ENCODE data around the gene CGB3.
"Not testable (repeated sequence)": the region's sequence is repeated elsewhere in the genome, so short reads cannot be mapped to it uniquely, and the experiment has no call there.

Gene CGB3

GRCh38 chr19:49024233-49024632 lies at the start of gene CGB3:
TSS of gene CGB3 (minus strand) at chr19:49024333. CDS start at chr19:49023971, 362 bp downstream.
- DNase-seq = not testable (repeated sequence)

- no peak for DNase-seq
These were observed 47.9 kb upstream of the CGB3 start for GRCh38 chr19:49071860-49072547.

- no peak for DNase-seq
These were observed 46.3 kb upstream of the CGB3 start for GRCh38 chr19:49070416-49070815.

GRCh38 chr19:49069026-49069425 lies 44.9 kb upstream of the CGB3 start:
- no peak for DNase-seq

- DNase-seq = no peak
These were observed 43.4 kb upstream of the CGB3 start for GRCh38 chr19:49067554-49067953.

- DNase-seq = no peak
These were observed 41.9 kb upstream of the CGB3 start for GRCh38 chr19:49065905-49066512.

GRCh38 chr19:49064768-49065611 lies 40.9 kb upstream of the CGB3 start, which contains the start of gene NTF4:
TSS of gene NTF4 (minus strand) at chr19:49064818. CDS start at chr19:49061997, 2,821 bp downstream.
- no peak for DNase-seq

- DNase-seq = no peak
These were observed 40.0 kb upstream of the CGB3 start for GRCh38 chr19:49064029-49064629.

GRCh38 chr19:49061445-49061844 lies 37.3 kb upstream of the CGB3 start:
- DNase-seq = no peak

DNA sequence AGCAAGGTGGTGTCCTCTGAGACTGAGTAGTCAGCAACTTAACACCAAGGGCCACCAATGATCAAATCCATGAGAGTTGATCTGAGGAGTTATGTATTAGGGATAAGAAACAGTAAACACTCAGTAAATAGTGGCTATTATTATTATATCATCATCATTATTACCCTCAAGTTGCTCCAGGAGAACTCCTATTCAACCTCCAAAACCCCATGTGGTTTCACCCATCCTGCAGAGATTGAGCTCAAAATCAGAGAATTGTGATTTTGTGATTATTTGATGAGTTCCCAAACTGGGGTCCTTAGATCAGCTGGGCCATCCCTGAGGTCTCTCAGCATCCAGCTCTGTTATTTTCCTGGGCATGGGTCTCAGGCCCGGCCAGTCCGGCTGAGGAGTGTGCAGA lies 36.9 kb upstream of the CGB3 start:
- DNase-seq = no peak

DNA sequence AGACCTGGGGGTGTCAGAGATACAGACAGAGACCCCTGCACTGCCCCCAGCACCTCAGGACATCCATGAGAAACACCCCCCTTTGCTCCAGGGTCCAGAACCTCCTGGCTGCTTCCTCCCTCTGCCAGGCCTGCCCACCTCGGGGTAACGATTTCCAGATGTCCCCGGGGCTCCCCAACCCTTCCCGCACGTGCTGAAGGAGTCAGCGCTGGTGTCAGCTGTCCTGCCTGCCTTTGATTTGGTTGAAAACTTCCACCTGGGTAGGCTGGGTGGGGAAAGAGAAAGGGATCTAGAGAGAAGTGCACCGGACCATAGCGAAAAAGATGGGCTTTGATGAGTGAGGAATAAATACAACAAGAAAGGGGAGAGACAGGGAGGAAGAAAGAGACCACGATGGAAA lies 34.9 kb upstream of the CGB3 start:
- no peak for DNase-seq

DNA sequence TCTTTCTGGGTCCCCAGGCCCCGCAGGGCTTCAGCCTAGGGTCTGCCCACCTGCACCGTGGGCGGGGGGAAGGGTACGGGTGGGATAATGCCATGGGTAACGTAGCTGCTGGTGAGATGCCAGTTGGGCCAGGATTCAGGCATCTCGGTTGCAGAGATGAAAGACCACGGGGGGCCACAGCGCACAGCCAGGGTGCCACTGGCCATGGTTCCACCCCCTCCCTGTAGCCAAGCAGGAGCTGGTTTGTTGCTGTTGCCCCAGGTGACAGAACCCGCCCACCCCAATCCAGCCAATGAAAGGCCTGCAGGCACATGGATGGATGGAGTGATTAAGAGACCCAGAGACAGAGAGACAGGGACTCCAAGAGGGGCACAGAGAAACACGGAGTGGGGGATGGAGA lies 34.4 kb upstream of the CGB3 start:
- DNase-seq = no peak

DNA sequence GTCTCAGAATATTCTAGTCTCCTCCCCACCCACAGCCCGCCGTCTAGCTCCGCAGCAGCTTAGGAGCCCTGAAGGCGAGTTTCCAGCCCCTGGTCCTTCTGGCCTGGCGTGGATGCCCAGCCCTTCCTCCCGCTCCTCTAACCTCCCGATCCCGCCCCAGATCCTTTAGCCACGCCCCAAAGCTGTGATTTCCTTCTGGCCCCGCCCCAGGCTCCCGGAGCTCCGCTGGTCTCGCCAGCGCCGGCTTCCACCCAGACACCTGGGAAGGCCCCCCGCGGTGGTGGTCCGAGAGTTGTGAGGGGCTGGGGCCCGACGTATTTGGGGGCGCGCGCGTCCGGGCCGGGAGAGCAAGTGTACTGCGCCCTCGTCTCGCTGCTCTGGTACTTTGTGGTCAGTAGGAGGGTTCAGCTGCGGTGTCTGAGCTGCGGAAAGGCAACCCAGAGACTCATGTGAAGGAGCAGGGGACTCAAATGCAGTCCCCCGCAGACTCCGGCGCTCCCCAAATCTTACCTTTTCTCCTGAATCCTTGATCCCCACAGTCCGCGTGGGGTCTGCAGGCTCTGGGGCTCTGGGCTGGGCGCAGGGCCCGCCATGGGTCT lies 33.6 kb upstream of the CGB3 start, which contains the start of gene CGB7:
CGB7 (minus strand) TSS at position 114 of the 599 bp plus-strand sequence. CDS start 2,374 bp downstream, outside the sequence.
- peak; percentile 40 for DNase-seq

DNA sequence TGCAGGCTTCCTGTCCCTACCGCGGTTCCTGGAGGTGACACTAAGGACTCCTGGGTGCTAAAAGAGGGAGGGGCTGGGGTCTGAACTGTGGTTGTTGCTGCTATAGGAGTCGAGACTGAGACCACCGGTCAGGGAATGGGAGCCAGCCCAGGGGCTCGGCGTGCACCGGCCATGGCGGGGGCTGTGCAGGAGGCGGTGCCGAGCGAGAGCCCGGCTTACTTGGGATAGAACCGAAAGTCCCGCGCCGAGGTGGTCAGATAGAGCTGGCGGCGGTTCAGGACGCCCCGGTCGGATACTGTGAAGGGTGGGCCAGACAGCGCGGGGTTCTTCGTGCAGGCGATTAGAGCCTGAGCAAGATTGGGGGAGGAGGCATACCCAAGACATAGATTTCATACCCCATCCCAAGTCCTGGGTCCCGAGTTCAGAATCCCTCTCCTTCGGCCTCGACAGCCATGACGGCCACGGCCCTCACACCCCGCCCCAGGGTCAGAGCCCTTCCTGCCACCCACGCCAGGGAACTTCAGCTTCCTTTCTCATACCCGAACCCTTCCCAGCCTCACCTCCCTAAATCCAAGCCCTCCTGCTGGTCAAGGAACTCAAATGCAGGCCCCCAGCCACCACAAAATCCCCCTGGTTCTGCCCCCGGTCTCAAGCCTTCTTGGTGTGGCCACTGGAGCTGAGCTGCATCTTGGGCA lies 32.9 kb upstream of the CGB3 start:
- DNase-seq = not testable (repeated sequence)

DNA sequence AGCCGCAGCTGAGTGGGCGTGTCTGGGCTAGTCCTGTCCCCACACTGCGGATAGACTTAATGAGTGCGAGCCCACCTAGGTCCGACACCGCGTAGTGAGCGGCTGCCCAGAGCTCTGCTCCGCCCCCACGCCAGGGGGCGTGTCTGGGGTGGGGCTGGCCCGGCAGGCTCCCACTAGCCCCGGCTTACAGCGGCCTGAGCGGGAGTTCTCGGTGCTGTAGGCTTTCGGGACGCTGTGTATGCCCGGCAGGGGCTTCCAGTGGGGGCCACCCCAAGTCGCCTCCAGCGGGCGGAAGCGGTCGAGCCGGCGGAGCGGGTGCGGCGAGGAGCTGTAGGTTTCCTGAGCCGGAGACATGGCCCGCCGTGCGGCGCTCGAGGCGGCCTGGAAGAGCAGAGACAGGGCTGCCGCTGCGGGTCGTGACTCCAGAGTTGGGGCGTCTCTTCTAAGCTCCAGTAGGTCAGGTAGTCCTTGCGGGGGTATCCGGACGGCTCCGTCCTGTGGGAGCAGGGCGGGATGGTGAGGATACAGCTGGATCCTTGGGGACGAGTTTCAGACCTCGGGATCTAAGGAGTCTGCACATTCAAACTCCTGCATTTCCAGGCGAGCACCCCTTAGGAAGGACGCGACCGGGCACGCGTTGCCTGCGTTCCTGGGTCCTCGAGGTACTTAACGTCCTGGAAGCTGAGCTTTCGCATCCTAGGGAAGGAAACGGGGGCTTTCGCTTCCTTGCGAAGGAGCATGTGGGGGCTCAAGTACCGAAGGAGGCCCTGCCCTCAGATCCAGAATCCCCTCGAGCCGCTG lies 32.2 kb upstream of the CGB3 start:
- DNase-seq = peak; percentile 69

GRCh38 chr19:49050376-49051033 lies 26.4 kb upstream of the CGB3 start:
- DNase-seq = not testable (repeated sequence)

DNA sequence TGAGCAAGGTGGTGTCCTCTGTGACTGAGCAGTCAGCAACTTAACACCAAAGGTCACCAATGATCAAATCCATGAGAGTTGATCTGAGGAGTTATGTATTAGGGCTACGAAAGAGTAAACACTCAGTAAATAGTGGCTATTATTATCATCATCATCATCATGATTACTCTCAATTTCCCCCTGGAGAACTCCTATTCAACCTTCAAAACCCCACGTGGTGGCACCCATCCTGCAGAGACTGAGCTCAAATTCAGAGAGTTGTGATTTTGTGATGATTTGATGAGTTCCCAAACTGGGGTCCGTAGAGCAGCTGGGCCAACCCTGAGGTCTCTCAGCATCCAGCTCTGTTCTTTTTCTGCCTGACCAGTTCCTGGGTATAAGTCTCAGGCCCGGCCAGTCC lies 25.7 kb upstream of the CGB3 start:
- DNase-seq = not testable (repeated sequence)

DNA sequence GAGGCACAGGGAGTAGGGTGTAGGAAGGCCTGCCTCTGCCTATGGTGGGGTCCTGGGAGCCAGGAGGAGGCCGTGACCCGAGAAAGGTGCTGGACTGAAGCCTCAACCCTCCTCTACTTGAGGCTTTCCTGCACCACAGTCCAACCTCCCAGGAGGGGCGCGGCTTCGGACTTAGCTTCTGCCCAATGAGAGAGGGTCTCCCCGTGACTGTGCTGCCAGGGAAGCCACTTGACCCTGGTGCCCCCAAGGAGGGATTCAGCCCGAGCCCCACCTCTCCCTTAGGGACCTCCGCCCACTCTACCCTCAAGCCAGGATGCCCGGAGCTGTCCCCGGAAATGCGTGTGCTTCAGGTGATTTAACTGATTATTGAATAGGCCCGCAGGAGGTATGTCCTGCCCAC lies 24.9 kb upstream of the CGB3 start, which contains the start of gene CGB8:
CGB8 (minus strand) TSS at position 101 of the 400 bp plus-strand sequence. CDS start 372 bp downstream, outside the sequence.
- not testable (repeated sequence) for DNase-seq

DNA sequence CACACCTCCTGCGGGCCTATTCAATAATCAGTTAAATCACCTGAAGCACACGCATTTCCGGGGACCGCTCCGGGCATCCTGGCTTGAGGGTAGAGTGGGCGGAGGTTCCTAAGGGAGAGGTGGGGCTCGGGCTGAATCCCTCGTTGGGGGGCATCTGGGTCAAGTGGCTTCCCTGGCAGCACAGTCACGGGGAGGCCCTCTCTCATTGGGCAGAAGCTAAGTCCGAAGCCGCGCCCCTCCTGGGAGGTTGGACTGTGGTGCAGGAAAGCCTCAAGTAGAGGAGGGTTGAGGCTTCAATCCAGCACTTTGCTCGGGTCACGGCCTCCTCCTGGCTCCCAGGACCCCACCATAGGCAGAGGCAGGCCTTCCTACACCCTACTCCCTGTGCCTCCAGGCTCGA lies 19.4 kb upstream of the CGB3 start, which contains the start of gene CGB5:
CGB5 (plus strand) TSS at position 301 of the 400 bp plus-strand sequence. CDS start 362 bp downstream, outside the sequence.
- not testable (repeated sequence) for DNase-seq

- DNase-seq = not testable (repeated sequence)
These were observed 18.5 kb upstream of the CGB3 start for GRCh38 chr19:49042666-49043065.
